GM12878 (cell line): Measurements from ENCODE around the gene ADCY2. TPM values are rescaled to one million over a fixed set of nuclear protein-coding genes. Genes with fewer than 3 reads are reported as not detected.
A peak's percentile ranks its signal among the peaks of the same experiment; 100 is the strongest.

Source experiments
- CHD2 ChIP-seq: IDR thresholded peaks from 2 replicates; pipeline ENCODE4 v1.6.1; 2011; ENCODE audit warnings: low read depth, low read length, improper control_type of control experiment, borderline replicate concordance
- CREB1 ChIP-seq: IDR thresholded peaks from 2 replicates; pipeline ENCODE4 v1.6.1; 2012; ENCODE audit warnings: low read depth, mild to moderate bottlenecking, inconsistent platforms
- CTCF ChIP-seq, 3 experiments: IDR thresholded peaks in 2 of 3; conservative IDR thresholded peaks in 1 of 3; 2 replicates each; pipeline ENCODE4 v1.5.1; 2011; ENCODE audit warnings: low read depth in 3 of 3, low read length in 3 of 3, mild to moderate bottlenecking in 3 of 3, control low read depth in 2 of 3, moderate library complexity in 2 of 3, inconsistent platforms in 1 of 3, mixed read lengths in 1 of 3; ENCODE audit not compliant: control insufficient read depth in 2 of 3, insufficient read depth in 1 of 3; ENCODE audit errors: extremely low read depth in 1 of 3
- E2F4 ChIP-seq: IDR thresholded peaks from 2 replicates; pipeline ENCODE4 v1.6.1; 2012; ENCODE audit warnings: low read depth, low read length, improper control_type of control experiment
- E4F1 ChIP-seq: fragments of 450-650 bp; IDR thresholded peaks from 2 replicates; pipeline ENCODE4 v1.6.1; 2018; ENCODE audit warnings: borderline replicate concordance, mild to moderate bottlenecking; ENCODE audit not compliant: partially characterized antibody
- ELK1 ChIP-seq: IDR thresholded peaks from 2 replicates; pipeline ENCODE4 v1.6.1; 2012; ENCODE audit warnings: low read depth, low read length, improper control_type of control experiment
- ETV6 ChIP-seq, 2 experiments: fragments of 450-650 bp in 1 of 2; IDR thresholded peaks in 1 of 2; conservative IDR thresholded peaks in 1 of 2; 2 replicates each; pipeline ENCODE4 v1.6.1; 2014; ENCODE audit warnings: antibody characterized with exemption in 1 of 2, borderline replicate concordance in 1 of 2, low read depth in 1 of 2, mild to moderate bottlenecking in 1 of 2, moderate library complexity in 1 of 2
- EZH2 ChIP-seq: IDR thresholded peaks from 2 replicates; pipeline ENCODE4 v1.6.1; 2012; ENCODE audit warnings: low read depth, mild to moderate bottlenecking, control low read depth, inconsistent platforms, low read length, borderline replicate concordance; ENCODE audit not compliant: control insufficient read depth
- MXI1 ChIP-seq: fragments of 150-350 bp; IDR thresholded peaks from 2 replicates; pipeline ENCODE4 v1.6.1; 2011; ENCODE audit warnings: low read depth, mild to moderate bottlenecking, inconsistent platforms, low read length, improper control_type of control experiment
- NR2C1 ChIP-seq: fragments of 450-650 bp; IDR thresholded peaks from 2 replicates; pipeline ENCODE4 v1.6.1; 2017; ENCODE audit warnings: antibody characterized with exemption, mild to moderate bottlenecking, moderate library complexity
- PBX3 ChIP-seq: IDR thresholded peaks from 2 replicates; pipeline ENCODE4 v1.6.1; 2011; ENCODE audit warnings: mild to moderate bottlenecking, low read depth, low read length, moderate library complexity; ENCODE audit not compliant: insufficient replicate concordance
- PKNOX1 ChIP-seq: fragments of 450-650 bp; IDR thresholded peaks from 2 replicates; pipeline ENCODE4 v1.6.1; 2016; ENCODE audit warnings: mild to moderate bottlenecking
- RUNX3 ChIP-seq: IDR thresholded peaks from 2 replicates; pipeline ENCODE4 v1.6.1; 2012; ENCODE audit warnings: low read length, inconsistent platforms
- SMAD1 ChIP-seq: fragments of 450-650 bp; IDR thresholded peaks from 2 replicates; pipeline ENCODE4 v1.6.1; 2018; ENCODE audit warnings: mild to moderate bottlenecking, low read depth; ENCODE audit not compliant: partially characterized antibody
- SMAD5 ChIP-seq: IDR thresholded peaks from 2 replicates; pipeline ENCODE4 v1.6.1; 2016; ENCODE audit warnings: antibody characterized with exemption, low read depth
- SMARCA5 ChIP-seq: fragments of 450-650 bp; IDR thresholded peaks from 2 replicates; pipeline ENCODE4 v1.6.1; 2017; ENCODE audit warnings: mild to moderate bottlenecking
- SPI1 ChIP-seq: IDR thresholded peaks from 2 replicates; pipeline ENCODE4 v1.6.1; 2011; ENCODE audit warnings: low read depth, mild to moderate bottlenecking, low read length, moderate library complexity, borderline replicate concordance; ENCODE audit not compliant: insufficient read depth
- SUZ12 ChIP-seq: fragments of 200-600 bp; sonication (generic); IDR thresholded peaks from one replicate; pipeline ENCODE4 v1.6.1; 2018; ENCODE audit warnings: antibody characterized with exemption, mild to moderate bottlenecking; ENCODE audit not compliant: unreplicated experiment
- TCF3 ChIP-seq: IDR thresholded peaks from 2 replicates; pipeline ENCODE4 v1.6.1; 2012; ENCODE audit warnings: low read depth, mild to moderate bottlenecking, low read length, borderline replicate concordance; ENCODE audit not compliant: insufficient read depth
- ZNF24 ChIP-seq: fragments of 450-650 bp; IDR thresholded peaks from 2 replicates; pipeline ENCODE4 v1.6.1; 2017; ENCODE audit warnings: antibody characterized with exemption, mild to moderate bottlenecking
- polyA plus RNA-seq, 11 experiments: library from polyadenylated mRNA; depleted of rRNA in 4 of 11; unstranded in 6 of 11; stranded (reverse) in 5 of 11; fragments of >200 nt; fragmentation: Nextera tagmentation in 4 of 11; fragmentation: Illumina TruSeq in 1 of 11; extraction: Ambion mirVana in 4 of 11; extraction: Trizol in 1 of 11; gene quantifications; 1 replicate in 1 of 11; 2 replicates in 10 of 11; pipeline versions ENCODE4 v1.2.1 to v1.2.3, GENCODE V29; 2011 to 2016; ENCODE audit warnings: inconsistent platforms in 2 of 11, missing spikeins in 2 of 11, low read depth in 1 of 11
- total RNA-seq, 4 experiments: library from RNA; depleted of rRNA in 3 of 4; stranded (reverse); fragments of >200 nt in 3 of 4; fragmentation: Illumina TruSeq in 1 of 4; extraction: Trizol in 1 of 4; gene quantifications; 2 replicates each; pipeline versions ENCODE4 v1.2.1 to v1.2.3, GENCODE V29; 2013 to 2021

Gene ADCY2
- total and polyA plus RNA-seq, 10 of the 15 experiments (the other 5 are each of a cell fraction or from before 2014, with no cell fraction given): 0.07 to 0.26 TPM; not detected in 8

GRCh38 chr5:7868773-7869473 lies 473.0 kb downstream of the ADCY2 start, which contains the start of the genes FASTKD3 and MTRR (continued):
- TF ChIP-seq PKNOX1 (peak; percentile 50), CHD2 (peak; percentile 89), CTCF (IDR thresholded peaks at IDR 0.05 in 2 of 3, conservative IDR thresholded peaks at IDR 0.05 in 1 of 3; ENCODE audit: control insufficient read depth in 2 of 3, extremely low read depth in 1 of 3, insufficient read depth in 1 of 3, low read depth in 3 of 3, low read length in 3 of 3) (no peak), E2F4 (no peak), RUNX3 (no peak), SUZ12 (no peak), E4F1 (no peak), TCF3 (no peak), ZNF24 (no peak), PBX3 (no peak), SMAD5 (no peak), SMARCA5 (no peak), SMAD1 (no peak), EZH2 (no peak), NR2C1 (no peak), CREB1 (peak; percentile 95), ETV6 (conservative IDR thresholded peaks at IDR 0.05 in 1 of 2, IDR thresholded peaks at IDR 0.05 in 1 of 2; ENCODE audit: borderline replicate concordance in 1 of 2, low read depth in 1 of 2) (no peak), MXI1 (peak; percentile 80), ELK1 (no peak), SPI1 (no peak)
